ENCODE data around the gene USP19.

GRCh38 chr3:49092938-49093852, 27.4 kb downstream of the USP19 start:
- no peak for TF ChIP-seq ZNF8 (CRISPR knock-in tag; IDR thresholded peaks at IDR 0.05)
- TF ChIP-seq CSDC2 (CRISPR knock-in tag; IDR thresholded peaks at IDR 0.05), result peak; percentile 73; the same call in 1 of the 2 replicates
- TF ChIP-seq BACH2 (CRISPR knock-in tag; IDR thresholded peaks at IDR 0.05; ENCODE audit: borderline replicate concordance), result no peak
- TF ChIP-seq ZFP3 (CRISPR knock-in tag; IDR thresholded peaks at IDR 0.05), result peak; percentile 81; the same call in 1 of the 2 replicates
- TF ChIP-seq, protein P1, sequence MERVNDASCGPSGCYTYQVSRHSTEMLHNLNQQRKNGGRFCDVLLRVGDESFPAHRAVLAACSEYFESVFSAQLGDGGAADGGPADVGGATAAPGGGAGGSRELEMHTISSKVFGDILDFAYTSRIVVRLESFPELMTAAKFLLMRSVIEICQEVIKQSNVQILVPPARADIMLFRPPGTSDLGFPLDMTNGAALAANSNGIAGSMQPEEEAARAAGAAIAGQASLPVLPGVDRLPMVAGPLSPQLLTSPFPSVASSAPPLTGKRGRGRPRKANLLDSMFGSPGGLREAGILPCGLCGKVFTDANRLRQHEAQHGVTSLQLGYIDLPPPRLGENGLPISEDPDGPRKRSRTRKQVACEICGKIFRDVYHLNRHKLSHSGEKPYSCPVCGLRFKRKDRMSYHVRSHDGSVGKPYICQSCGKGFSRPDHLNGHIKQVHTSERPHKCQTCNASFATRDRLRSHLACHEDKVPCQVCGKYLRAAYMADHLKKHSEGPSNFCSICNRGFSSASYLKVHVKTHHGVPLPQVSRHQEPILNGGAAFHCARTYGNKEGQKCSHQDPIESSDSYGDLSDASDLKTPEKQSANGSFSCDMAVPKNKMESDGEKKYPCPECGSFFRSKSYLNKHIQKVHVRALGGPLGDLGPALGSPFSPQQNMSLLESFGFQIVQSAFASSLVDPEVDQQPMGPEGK (CRISPR knock-in tag; IDR thresholded peaks at IDR 0.05; ENCODE audit: borderline replicate concordance), result no peak
- TF ChIP-seq ARNTL (CRISPR knock-in tag; IDR thresholded peaks at IDR 0.05; ENCODE audit: borderline replicate concordance, low read depth), result no peak
- TF ChIP-seq ZFP30 (CRISPR knock-in tag; IDR thresholded peaks at IDR 0.05), result no peak
- no peak for TF ChIP-seq ISL1 (CRISPR knock-in tag; IDR thresholded peaks at IDR 0.05)
- TF ChIP-seq ZNF565 (CRISPR knock-in tag; conservative IDR thresholded peaks at IDR 0.05; ENCODE audit: low read depth), result 0 out of 2 replicates have a peak, but pooled peaks have one; percentile 54
- no peak for TF ChIP-seq POU6F1 (CRISPR knock-in tag; IDR thresholded peaks at IDR 0.05; ENCODE audit: borderline replicate concordance, low read depth)
- TF ChIP-seq ZNF70 (CRISPR knock-in tag; IDR thresholded peaks at IDR 0.05), result no peak
- TF ChIP-seq OSR1 (CRISPR knock-in tag; IDR thresholded peaks at IDR 0.05), result no peak
- TF ChIP-seq ESRRG (CRISPR knock-in tag; IDR thresholded peaks at IDR 0.05), result no peak

Data from SK-N-SH treated with all-trans-retinoic acid at 6 μM for 48 hours (cell line).